Panc1 (cell line): ENCODE data around the gene GFER.

Experiments
- CTCF ChIP-seq: fragments of 450-650 bp; IDR thresholded peaks from 2 replicates; pipeline ENCODE4 v1.5.1; 2017; ENCODE audit warnings: mild to moderate bottlenecking
- POLR2AphosphoS5 ChIP-seq: IDR thresholded peaks from 2 replicates; pipeline ENCODE4 v1.6.1; 2012; ENCODE audit warnings: mild to moderate bottlenecking, low read depth, low read length, moderate library complexity

- TF ChIP-seq CTCF (no peak), POLR2AphosphoS5 (no peak)
Measured at GRCh38 chr16:1989209-1990100, 5.5 kb downstream of the GFER start, which contains the start of gene SYNGR3.
